Fibroblast of mammary gland (primary cell): Measurements from ENCODE around the gene RIPK1.

Experiments used
- DNase-seq: peaks from one replicate; pipeline ENCODE4 v3.0.0-alpha.2; 2010; ENCODE audit warnings: low read depth
- H3K4me3 ChIP-seq: 2 replicates; pipeline ENCODE4 v1.5.1; 2011; ENCODE audit warnings: low read depth, mild to moderate bottlenecking, low read length, moderate library complexity; ENCODE audit not compliant: control insufficient read depth
- TF ChIP-seq, protein P1 (sequence below): conservative IDR thresholded peaks from 2 replicates; pipeline ENCODE4 v1.5.1; 2011; ENCODE audit warnings: low read depth, low read length, inconsistent platforms; ENCODE audit not compliant: control insufficient read depth, insufficient read depth

Gene RIPK1

DNA sequence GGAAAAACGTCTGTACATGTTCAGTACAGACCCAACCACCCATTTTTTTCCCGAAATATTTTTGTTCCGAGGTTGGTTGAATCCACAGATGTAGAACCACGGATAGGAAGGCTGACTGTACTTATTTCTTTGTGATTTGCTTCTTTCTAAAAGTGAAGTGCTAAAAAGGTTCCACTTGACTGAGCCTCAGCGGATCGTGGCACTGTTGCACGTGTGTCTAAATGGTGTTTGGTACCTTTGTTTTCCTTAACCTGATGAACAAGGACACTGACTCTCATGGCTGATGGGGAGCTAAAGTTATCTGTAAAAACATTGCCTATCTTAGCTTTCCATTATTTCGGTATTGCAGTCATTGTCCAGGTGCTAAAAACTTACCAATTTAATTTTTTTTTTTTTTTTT lies 56.4 kb downstream of the RIPK1 start:
- no peak for DNase-seq
- TF ChIP-seq, protein P1, sequence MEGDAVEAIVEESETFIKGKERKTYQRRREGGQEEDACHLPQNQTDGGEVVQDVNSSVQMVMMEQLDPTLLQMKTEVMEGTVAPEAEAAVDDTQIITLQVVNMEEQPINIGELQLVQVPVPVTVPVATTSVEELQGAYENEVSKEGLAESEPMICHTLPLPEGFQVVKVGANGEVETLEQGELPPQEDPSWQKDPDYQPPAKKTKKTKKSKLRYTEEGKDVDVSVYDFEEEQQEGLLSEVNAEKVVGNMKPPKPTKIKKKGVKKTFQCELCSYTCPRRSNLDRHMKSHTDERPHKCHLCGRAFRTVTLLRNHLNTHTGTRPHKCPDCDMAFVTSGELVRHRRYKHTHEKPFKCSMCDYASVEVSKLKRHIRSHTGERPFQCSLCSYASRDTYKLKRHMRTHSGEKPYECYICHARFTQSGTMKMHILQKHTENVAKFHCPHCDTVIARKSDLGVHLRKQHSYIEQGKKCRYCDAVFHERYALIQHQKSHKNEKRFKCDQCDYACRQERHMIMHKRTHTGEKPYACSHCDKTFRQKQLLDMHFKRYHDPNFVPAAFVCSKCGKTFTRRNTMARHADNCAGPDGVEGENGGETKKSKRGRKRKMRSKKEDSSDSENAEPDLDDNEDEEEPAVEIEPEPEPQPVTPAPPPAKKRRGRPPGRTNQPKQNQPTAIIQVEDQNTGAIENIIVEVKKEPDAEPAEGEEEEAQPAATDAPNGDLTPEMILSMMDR, result no peak
- no peak overlapping the region for H3K4me3 ChIP-seq

DNA sequence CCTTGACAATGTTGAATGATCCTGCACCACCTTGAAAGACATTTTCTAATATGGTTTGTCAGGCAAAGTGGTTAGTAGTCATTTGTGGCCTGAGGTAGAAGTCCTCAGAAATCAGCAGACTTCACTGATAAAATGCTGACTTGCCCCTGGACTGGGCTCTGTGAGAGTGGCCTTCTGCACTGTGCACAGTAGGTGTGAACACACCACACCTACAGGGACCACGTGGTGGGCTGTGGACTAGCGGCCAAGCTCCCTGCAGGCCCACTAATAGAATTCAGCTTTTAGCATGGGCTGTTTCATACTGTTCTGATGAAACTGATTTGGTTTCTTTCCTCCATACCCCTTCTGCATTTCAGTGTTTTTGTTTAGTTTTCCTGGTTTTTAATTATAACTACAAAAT lies 57.5 kb downstream of the RIPK1 start:
- TF ChIP-seq, protein P1, result no peak
- H3K4me3 ChIP-seq, result no peak overlapping the region
- DNase-seq, result no peak

DNA sequence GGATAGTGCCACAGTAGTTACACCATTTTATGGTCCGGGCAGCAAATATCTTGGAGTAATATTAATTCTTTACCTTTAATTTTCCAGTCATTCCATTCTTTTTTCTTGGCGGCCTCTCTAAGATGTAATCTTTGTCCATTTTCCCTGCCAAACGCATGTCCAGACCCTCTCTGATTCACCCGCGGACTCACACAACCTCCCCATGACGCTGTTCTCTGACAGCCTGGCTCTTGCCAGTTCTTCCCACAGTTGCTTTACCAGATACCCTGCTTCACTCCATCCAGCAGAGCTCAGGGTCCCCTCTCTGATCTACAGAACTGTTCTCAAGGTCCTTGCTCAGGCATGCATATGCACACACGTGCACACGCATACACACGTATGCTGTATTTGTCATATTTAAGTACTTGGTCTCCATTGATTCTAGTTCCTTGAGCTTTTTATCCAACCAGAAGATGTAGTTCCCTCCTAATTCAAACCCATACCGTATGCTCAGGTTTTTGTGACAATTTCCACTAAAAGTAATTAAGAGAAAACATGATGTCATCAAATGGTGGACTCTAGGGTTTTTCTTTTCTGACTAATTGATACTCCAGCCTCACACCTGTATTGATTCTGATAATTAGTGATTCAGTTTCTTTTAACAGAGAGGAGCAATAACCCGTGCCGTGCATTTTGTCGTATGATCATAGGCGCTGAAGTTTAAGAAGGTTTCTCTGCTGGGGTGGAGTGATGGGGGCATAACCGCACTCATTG lies 60.2 kb downstream of the RIPK1 start:
- TF ChIP-seq, protein P1, result no peak
- DNase-seq, result no peak
- no peak overlapping the region for H3K4me3 ChIP-seq

DNA sequence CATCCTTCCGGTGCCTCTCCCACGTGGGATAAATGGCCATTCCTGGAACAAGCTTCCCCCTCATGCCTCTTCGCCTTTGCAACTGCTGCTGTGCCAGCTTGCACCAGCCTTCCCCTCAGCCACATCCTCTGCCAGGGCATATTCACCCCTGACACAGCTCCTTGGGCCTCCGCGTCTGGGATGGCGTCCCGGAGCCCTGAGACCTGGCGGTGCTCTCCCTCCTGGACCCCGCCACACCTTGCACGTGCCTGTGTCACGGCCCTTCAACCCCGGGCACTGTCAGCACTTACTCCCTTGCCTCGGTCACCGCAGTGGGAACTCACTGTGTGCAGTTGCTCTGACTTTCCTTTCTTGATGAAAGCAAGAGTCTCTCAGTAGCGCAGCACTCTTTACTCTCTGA lies 63.4 kb downstream of the RIPK1 start:
- DNase-seq, result no peak
- H3K4me3 ChIP-seq, result no peak overlapping the region
- TF ChIP-seq, protein P1, result no peak

DNA sequence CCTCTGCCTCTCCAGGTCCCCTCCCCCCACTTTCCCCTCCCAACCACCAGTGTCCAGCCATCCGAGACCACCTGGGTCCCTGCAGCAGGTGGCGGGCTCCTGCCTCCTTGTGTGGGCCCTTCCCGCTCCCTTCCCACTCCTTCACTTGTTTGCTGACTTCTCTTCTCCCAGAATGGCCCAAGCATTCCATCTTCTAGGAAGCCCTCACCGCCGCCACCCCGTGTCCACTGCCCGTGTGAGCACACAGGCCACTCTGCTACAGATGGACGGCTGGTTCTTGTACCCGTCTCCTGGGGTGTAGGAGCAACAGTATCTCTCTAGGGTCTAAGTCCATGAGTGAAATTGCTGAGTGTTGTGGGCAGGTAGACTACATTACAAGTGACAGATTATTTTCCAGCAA lies 65.2 kb downstream of the RIPK1 start:
- TF ChIP-seq, protein P1, result no peak
- no peak overlapping the region for H3K4me3 ChIP-seq
- DNase-seq, result no peak

DNA sequence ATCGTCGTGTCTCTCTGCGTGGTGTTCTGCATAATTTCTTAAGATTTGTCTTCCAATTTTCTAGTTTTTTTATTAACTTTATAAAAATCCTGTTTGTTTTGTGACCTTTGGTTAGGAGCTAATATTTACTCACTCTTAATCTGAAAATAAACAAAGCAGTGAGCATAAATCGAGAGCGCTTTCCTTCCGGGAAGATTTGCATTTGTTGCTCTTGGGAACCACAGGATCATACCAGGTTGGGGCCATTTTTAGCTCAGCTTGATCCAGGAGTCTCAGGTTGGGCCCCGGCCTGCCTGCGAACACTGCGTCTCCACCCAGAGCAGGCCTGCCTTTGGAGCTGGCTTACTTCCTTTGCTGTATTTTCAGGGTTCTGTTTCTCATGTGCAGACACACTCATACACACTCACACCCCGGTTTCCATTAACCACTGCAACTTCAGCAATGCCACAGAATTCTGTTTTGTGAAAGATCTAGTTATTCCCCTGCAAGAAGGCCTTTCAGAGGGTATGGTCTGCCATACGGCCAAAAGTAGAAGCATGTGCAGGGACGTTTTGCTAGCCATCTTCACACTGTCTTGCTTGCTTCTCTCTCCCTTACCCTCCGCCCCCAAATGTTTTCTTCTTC lies 67.5 kb downstream of the RIPK1 start:
- no peak for DNase-seq
- TF ChIP-seq, protein P1, result no peak
- no peak overlapping the region for H3K4me3 ChIP-seq
